A549 (cell line): Measurements from ENCODE around the gene MRPL51. TPM values are rescaled to one million over a fixed set of nuclear protein-coding genes. Genes with fewer than 3 reads are reported as not detected.

Experiments
- ATAC-seq, 2 experiments: fragments of 200-7000 bp in 1 of 2; fragments of >200 bp in 1 of 2; cut with Nextera tagmentation in 1 of 2; cut with Tn5 transposase in 1 of 2; 3 replicates each; pipeline versions ENCODE4 v1.8.0 to v1.9.1; 2018 to 2020; ENCODE audit warnings: mild to moderate bottlenecking in 1 of 2, moderate library complexity in 1 of 2
- CTCF ChIA-PET: fragments of 300-600 bp; sonication (Branson Sonifier 250); formaldehyde crosslinking; extraction: SDS; loops from one replicate; lab custom pipeline; 2021; ENCODE audit warnings: antibody characterized with exemption, inconsistent platforms; lab: Yijun Ruan, JAX
- POLR2A ChIA-PET: fragments of 350-600 bp; formaldehyde crosslinking; extraction: SDS; loops from one replicate; lab custom pipeline; 2021; ENCODE audit warnings: antibody characterized with exemption, inconsistent platforms; lab: Yijun Ruan, JAX
- DNase-seq, 2 experiments: peaks; one replicate each; pipeline versions ENCODE4 v3.0.0 to v3.0.0-alpha.2; 2011 to 2016; ENCODE audit warnings: low read depth in 1 of 2, low spot score in 1 of 2
- FAIRE-seq: peaks from 2 replicates; lab custom pipeline; 2011; peaks lifted over from hg19 to GRCh38; lab: Jason Lieb, UNC
- H3K27ac ChIP-seq, 2 experiments: fragments of >200 bp; sonication (Bioruptor Twin); formaldehyde crosslinking; 3 replicates each; pipeline ENCODE4 v1.5.1; 2016 to 2017
- H3K4me1 ChIP-seq: fragments of >200 bp; sonication (Bioruptor Twin); formaldehyde crosslinking; 3 replicates; pipeline ENCODE4 v1.6.1; 2016
- H3K4me2 ChIP-seq: fragments of >200 bp; sonication (Bioruptor Twin); formaldehyde crosslinking; 3 replicates; pipeline ENCODE4 v1.6.1; 2016
- H3K4me3 ChIP-seq: fragments of >200 bp; sonication (Bioruptor Twin); formaldehyde crosslinking; 3 replicates; pipeline ENCODE4 v1.5.1; 2016
- H3K9me3 ChIP-seq: fragments of >200 bp; sonication (Bioruptor Twin); formaldehyde crosslinking; 3 replicates; pipeline ENCODE4 v1.6.1; 2016
- CBX2 ChIP-seq: fragments of 200-600 bp; sonication (generic); IDR thresholded peaks from 2 replicates; pipeline ENCODE4 v1.6.1; 2016; ENCODE audit warnings: low read depth, mild to moderate bottlenecking, borderline replicate concordance
- CBX8 ChIP-seq: fragments of 200-600 bp; sonication (generic); IDR thresholded peaks from 2 replicates; pipeline ENCODE4 v1.6.1; 2016
- CTCF ChIP-seq: fragments of >200 bp; sonication (Bioruptor Twin); formaldehyde crosslinking; IDR thresholded peaks from 3 replicates; pipeline ENCODE4 v1.5.1; 2016
- E2F6 ChIP-seq: IDR thresholded peaks from 2 replicates; pipeline ENCODE4 v1.6.1; 2012; ENCODE audit warnings: low read depth, borderline replicate concordance
- EHF ChIP-seq: fragments of 250-450 bp; sonication (Bioruptor Pico); IDR thresholded peaks from 2 replicates; pipeline ENCODE4 v1.5.0; 2020; ENCODE audit warnings: mild to moderate bottlenecking
- EHMT2 ChIP-seq: fragments of 200-600 bp; sonication (generic); IDR thresholded peaks from 2 replicates; pipeline ENCODE4 v1.6.1; 2016; ENCODE audit warnings: antibody characterized with exemption, low read depth, mild to moderate bottlenecking, moderate library complexity
- EP300 ChIP-seq, 2 experiments: fragments of >200 bp; sonication (Bioruptor Twin); formaldehyde crosslinking; IDR thresholded peaks; 2 replicates in 1 of 2; 3 replicates in 1 of 2; pipeline ENCODE4 v1.6.1; 2016 to 2017
- FOSB ChIP-seq: fragments of 250-450 bp; sonication (Bioruptor Pico); IDR thresholded peaks from 2 replicates; pipeline ENCODE4 v1.5.0; 2020; ENCODE audit warnings: mild to moderate bottlenecking, moderate library complexity
- HMGXB4 ChIP-seq: fragments of 250-450 bp; sonication (Bioruptor Pico); IDR thresholded peaks from 2 replicates; pipeline ENCODE4 v1.5.0; 2021; ENCODE audit warnings: mild to moderate bottlenecking, moderate library complexity, borderline replicate concordance
- HOXA7 ChIP-seq: fragments of 250-450 bp; sonication (Bioruptor Pico); IDR thresholded peaks from 2 replicates; pipeline ENCODE4 v1.5.0; 2020; ENCODE audit warnings: mild to moderate bottlenecking, moderate library complexity
- HOXB5 ChIP-seq: fragments of 250-450 bp; sonication (Bioruptor Pico); IDR thresholded peaks from 2 replicates; pipeline ENCODE4 v1.5.0; 2020; ENCODE audit warnings: mild to moderate bottlenecking, moderate library complexity
- MAX ChIP-seq: IDR thresholded peaks from 2 replicates; pipeline ENCODE4 v1.6.1; 2012
- NFE2L2 ChIP-seq: fragments of 150-350 bp; conservative IDR thresholded peaks from 2 replicates; pipeline ENCODE4 v1.6.1; 2014; ENCODE audit warnings: low read length
- PBX3 ChIP-seq: IDR thresholded peaks from 2 replicates; pipeline ENCODE4 v1.6.1; 2012
- POLR2A ChIP-seq: IDR thresholded peaks from 2 replicates; pipeline ENCODE4 v1.6.1; 2012; ENCODE audit warnings: mild to moderate bottlenecking, low read length
- POLR2AphosphoS2 ChIP-seq: conservative IDR thresholded peaks from 2 replicates; pipeline ENCODE4 v1.6.1; 2012; ENCODE audit warnings: low read length, improper control_type of control experiment, inconsistent platforms
- REST ChIP-seq: fragments of 200-600 bp; sonication (generic); IDR thresholded peaks from 2 replicates; pipeline ENCODE4 v1.6.1; 2016; ENCODE audit warnings: antibody characterized with exemption, mild to moderate bottlenecking, moderate library complexity
- RNF2 ChIP-seq: fragments of 200-600 bp; sonication (generic); IDR thresholded peaks from 2 replicates; pipeline ENCODE4 v1.6.1; 2016; ENCODE audit warnings: low read depth, mild to moderate bottlenecking, antibody characterized with exemption, moderate library complexity, borderline replicate concordance
- TFCP2L1 ChIP-seq: fragments of 250-450 bp; sonication (Bioruptor Pico); IDR thresholded peaks from 2 replicates; pipeline ENCODE4 v1.5.0; 2021; ENCODE audit warnings: mild to moderate bottlenecking
- USF2 ChIP-seq: fragments of 450-650 bp; IDR thresholded peaks from 2 replicates; pipeline ENCODE4 v1.6.1; 2014; ENCODE audit warnings: antibody characterized with exemption
- ZC3H11A ChIP-seq: fragments of 450-650 bp; IDR thresholded peaks from 2 replicates; pipeline ENCODE4 v1.6.1; 2014; ENCODE audit warnings: antibody characterized with exemption, mild to moderate bottlenecking
- ZFP36 ChIP-seq: fragments of 450-650 bp; IDR thresholded peaks from 2 replicates; pipeline ENCODE4 v1.6.1; 2014; ENCODE audit warnings: borderline replicate concordance; ENCODE audit not compliant: partially characterized antibody
- ZNF302 ChIP-seq: fragments of 250-450 bp; sonication (Bioruptor Pico); IDR thresholded peaks from 2 replicates; pipeline ENCODE4 v1.9.0; 2021; ENCODE audit warnings: inconsistent platforms, mild to moderate bottlenecking, moderate library complexity
- ZSCAN20 ChIP-seq: fragments of 250-450 bp; sonication (Bioruptor Pico); IDR thresholded peaks from 2 replicates; pipeline ENCODE4 v1.8.0; 2022; ENCODE audit warnings: mild to moderate bottlenecking, moderate library complexity
- WGBS: methylation state at CpG from one replicate; pipeline ENCODE4 v1.1.6; 2017; ENCODE audit errors: missing lambda C conversion rate; 5-methylcytosine and 5-hydroxymethylcytosine counted together
- polyA plus RNA-seq, 4 experiments: library from polyadenylated mRNA; depleted of rRNA in 3 of 4; stranded (reverse); fragments of >200 nt; fragmentation: RNase III in 1 of 4; extraction: RNeasy Plus Mini Kit Qiagen cat#74134 plus additional on column Dnase treatment in 1 of 4; gene quantifications; 2 replicates in 3 of 4; 3 replicates in 1 of 4; pipeline ENCODE4 v1.2.3, GENCODE V29; 2011 to 2017

The MRPL51 gene
- polyA plus RNA-seq, 2 of the 4 experiments (the other 2 are of a cell fraction), result 272 to 337 TPM

- no peak for TF ChIP-seq NFE2L2
- TF ChIP-seq HMGXB4 (CRISPR knock-in tag), result no peak
- TF ChIP-seq MAX, result peak; percentile 23; the same call in 1 of the 2 replicates
- TF ChIP-seq HOXB5 (CRISPR knock-in tag), result no peak
- no peak for TF ChIP-seq EHMT2
Observed at GRCh38 chr12:6540181-6540877, 47.3 kb upstream of the MRPL51 start (continued).

- ATAC-seq, result peak; percentile 46 to 52
- peaks cover 57% of the 10 kb centered on the region for H3K4me1 ChIP-seq
- no peak for FAIRE-seq
Observed at GRCh38 chr12:6539707-6540134, 46.7 kb upstream of the MRPL51 start.

More at GRCh38 chr12:6539707-6540134, 46.7 kb upstream of the MRPL51 start:
- CTCF ChIA-PET, result interaction anchor here (0.6 to 25.9 kb wide), 18 partner anchors 11 to 261 kb away, joined by 3 to 491 read pairs (median 4); partner anchors contain the start of genes IFFO1, NOP2, TNFRSF1A and VAMP1
- Histone ChIP-seq H3K9me3 (no peaks in the 10 kb centered on the region), H3K27ac (peak overlapping the region; percentile 70 to 81)
- peak; percentile 41 to 62 for DNase-seq
- TF ChIP-seq ZC3H11A (no peak), CTCF (no peak), POLR2AphosphoS2 (no peak), POLR2A (no peak), TFCP2L1 (0 out of 2 replicates have a peak, but pooled peaks have one; percentile 21), ZSCAN20 (CRISPR knock-in tag) (no peak), EHF (CRISPR knock-in tag) (no peak), ZNF302 (no peak), ZFP36 (no peak), PBX3 (peak; percentile 17; the same call in 1 of the 2 replicates), EP300 (IDR thresholded peaks at IDR 0.05) (no peak), USF2 (no peak), HOXA7 (no peak), RNF2 (no peak), E2F6 (no peak), CBX8 (no peak), CBX2 (no peak), REST (no peak), FOSB (CRISPR knock-in tag) (no peak), MAX (peak; percentile 42; the same call in 1 of the 2 replicates)
- TF ChIP-seq, all 56 proteins: peak for 3
- 49% methylated on average over 9 of the region's 14 CpGs for WGBS
- H3K4me2 ChIP-seq, result peak overlapping the region; percentile 90
- H3K4me3 ChIP-seq, result peak overlapping the region; percentile 34; the same call in 1 of the 3 replicates
- POLR2A ChIA-PET, result interaction anchor here (0.8 to 3.5 kb wide), 7 partner anchors 14 to 333 kb away, joined by 3 to 28 read pairs (median 4); partner anchors contain the start of genes MRPL51, NOP2, SPSB2 and VAMP1
